Measurements from ENCODE around the gene MAGEB6B. TPM values are rescaled to one million over a fixed set of nuclear protein-coding genes. Genes with fewer than 3 reads are reported as not detected.
"Not testable (repeated sequence)": the region's sequence is repeated elsewhere in the genome, so short reads cannot be mapped to it uniquely, and the experiment has no call there.

The MAGEB6B gene
- not detected for total RNA-seq

- Mint-ChIP-seq H3K4me3 (no peak within 1 kb of the TSS), H3K9me3 (ENCODE audit: insufficient read depth) (peaks cover 4% of the 10 kb centered on the region), H3K36me3 (ENCODE audit: low read depth) (no peaks in the 10 kb centered on the region), H3K4me1 (ENCODE audit: low read depth) (no peaks in the 10 kb centered on the region), H3K27ac (no peak within 1 kb of the TSS), H3K27me3 (ENCODE audit: low read depth) (no peaks in the 10 kb centered on the region)
- ChIA-PET POLR2A (no interaction called here), CTCF (no interaction called here)
- DNase-seq (no peak), ATAC-seq (no peak)
These were observed at the start of gene MAGEB6B for GRCh38 chrX:26160301-26160700. TSS of gene MAGEB6B (plus strand) at chrX:26160601. CDS start at chrX:26160601, 0 bp downstream.

DNA sequence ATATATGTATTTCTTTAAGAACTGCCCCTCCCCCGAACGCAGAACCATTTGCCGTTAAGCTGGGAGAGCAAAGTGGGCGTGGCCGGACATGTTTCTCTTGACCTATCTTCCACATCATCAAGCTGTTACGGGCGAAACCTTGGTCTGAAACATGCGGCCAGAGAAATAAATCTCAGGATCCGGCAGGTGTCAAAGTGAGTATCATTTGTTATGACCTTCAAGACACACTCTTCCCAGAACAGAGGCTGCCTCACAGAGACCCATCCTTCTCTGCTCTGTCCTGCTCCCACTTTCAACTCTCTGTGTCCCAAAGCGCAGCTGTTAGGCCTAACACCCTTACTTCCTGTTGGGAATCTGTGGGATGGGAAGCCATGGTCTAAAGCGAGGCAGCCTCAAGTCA, 22.1 kb upstream of the MAGEB6B start, which contains the start of gene MAGEB18:
MAGEB18 (plus strand) TSS at position 70 of the 400 bp plus-strand sequence. CDS start 643 bp downstream, outside the sequence.
- no peak for ATAC-seq
- POLR2A ChIA-PET = no interaction called here

DNA sequence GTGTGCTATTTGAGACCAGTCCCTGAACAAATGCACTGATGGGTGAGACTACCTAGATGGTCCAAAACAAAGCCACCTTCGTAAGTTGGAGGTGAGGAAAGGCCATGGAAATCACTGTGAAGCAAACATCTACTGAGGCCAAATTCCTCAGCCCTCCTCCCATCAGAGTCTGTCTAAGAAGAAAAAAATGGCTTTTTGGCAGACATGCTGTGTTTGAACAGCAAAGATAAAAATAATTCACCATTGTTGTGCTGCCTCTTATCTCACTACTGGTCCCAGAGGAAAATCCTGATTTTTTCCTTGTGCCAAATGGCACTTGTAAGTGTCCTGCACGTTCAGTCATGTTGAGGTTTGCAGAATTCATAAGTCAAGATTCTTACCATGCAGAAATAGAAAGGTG, 14.4 kb upstream of the MAGEB6B start:
- DNase-seq = no peak
- no peak overlapping the region for H3K27ac Mint-ChIP-seq
- POLR2A ChIA-PET = no interaction called here
- ATAC-seq = no peak
- H3K27me3 Mint-ChIP-seq (ENCODE audit: low read depth) = no peaks in the 10 kb centered on the region
- CTCF ChIA-PET = no interaction called here
- H3K4me1 Mint-ChIP-seq (ENCODE audit: low read depth) = no peaks in the 10 kb centered on the region
- no peak overlapping the region for H3K4me3 Mint-ChIP-seq
- H3K9me3 Mint-ChIP-seq (ENCODE audit: insufficient read depth) = no peaks in the 10 kb centered on the region
- H3K36me3 Mint-ChIP-seq (ENCODE audit: low read depth) = no peaks in the 10 kb centered on the region

More for the DNA sequence above, 22.1 kb upstream of the MAGEB6B start, which contains the start of gene MAGEB18:
- Mint-ChIP-seq H3K9me3 (ENCODE audit: insufficient read depth) (no peaks in the 10 kb centered on the region), H3K27ac (no peak within 1 kb of the TSS), H3K4me1 (ENCODE audit: low read depth) (no peaks in the 10 kb centered on the region), H3K4me3 (no peak within 1 kb of the TSS), H3K27me3 (ENCODE audit: low read depth) (no peaks in the 10 kb centered on the region), H3K36me3 (ENCODE audit: low read depth) (no peaks in the 10 kb centered on the region)
- no peak for DNase-seq
- CTCF ChIA-PET = no interaction called here

DNA sequence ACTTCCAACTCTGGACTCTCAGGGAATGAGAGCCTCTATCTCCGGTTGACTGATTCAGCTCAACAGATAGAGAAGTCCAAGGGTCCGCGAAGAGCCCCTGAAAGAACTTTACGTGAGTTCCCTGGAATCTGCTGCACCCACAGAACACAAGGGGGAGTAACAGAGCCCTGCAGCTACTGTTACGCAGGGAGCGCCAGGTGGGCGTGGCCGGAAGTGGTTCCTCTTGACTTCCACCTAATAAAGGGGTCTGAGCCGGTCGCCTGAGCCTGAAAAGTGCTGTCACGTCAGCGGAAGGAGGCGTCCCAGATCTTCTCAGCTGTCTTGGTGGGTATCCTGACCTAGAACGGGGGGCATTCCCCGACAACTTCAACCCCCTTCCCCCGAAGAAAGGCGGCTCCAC, 31.8 kb downstream of the MAGEB6B start, which contains the start of gene MAGEB6:
MAGEB6 (plus strand) TSS at position 237 of the 400 bp plus-strand sequence. CDS start 1,407 bp downstream, outside the sequence.
- Mint-ChIP-seq H3K36me3 (ENCODE audit: low read depth) (no peaks in the 10 kb centered on the region), H3K4me1 (ENCODE audit: low read depth) (no peaks in the 10 kb centered on the region), H3K4me3 (no peak within 1 kb of the TSS), H3K9me3 (ENCODE audit: insufficient read depth) (no peaks in the 10 kb centered on the region), H3K27ac (no peak within 1 kb of the TSS), H3K27me3 (ENCODE audit: low read depth) (no peaks in the 10 kb centered on the region)
- DNase-seq (no peak), ATAC-seq (no peak)
- POLR2A ChIA-PET = no interaction called here
- CTCF ChIA-PET = no interaction called here

DNA sequence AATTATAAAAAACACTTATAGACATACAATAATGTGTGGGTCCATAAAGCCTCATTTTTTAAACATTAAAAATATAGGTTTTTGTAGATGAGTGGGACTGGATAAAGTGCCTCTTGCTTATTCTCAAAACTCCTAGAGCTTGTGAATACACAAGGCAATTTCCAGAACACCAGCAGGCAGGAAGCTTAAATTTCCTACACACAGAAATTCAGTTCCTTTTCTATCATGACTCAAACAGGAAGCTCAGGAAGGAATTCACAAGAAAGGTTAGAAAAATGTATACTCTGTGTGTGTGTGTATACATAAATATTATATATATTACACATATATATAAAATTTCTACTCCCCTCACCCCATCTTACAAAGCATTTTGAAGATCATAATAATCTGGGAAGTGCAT, 43.2 kb downstream of the MAGEB6B start:
- H3K4me1 Mint-ChIP-seq (ENCODE audit: low read depth) = no peaks in the 10 kb centered on the region
- CTCF ChIA-PET = no interaction called here

GRCh38 chrX:26204717-26205116, 44.3 kb downstream of the MAGEB6B start:
- ATAC-seq = not testable (repeated sequence)

More for the DNA sequence above, 43.2 kb downstream of the MAGEB6B start:
- no peaks in the 10 kb centered on the region for H3K36me3 Mint-ChIP-seq (ENCODE audit: low read depth)
- no peak overlapping the region for H3K27ac Mint-ChIP-seq
- DNase-seq (no peak), ATAC-seq (no peak)
- H3K27me3 Mint-ChIP-seq (ENCODE audit: low read depth) = no peaks in the 10 kb centered on the region
- H3K9me3 Mint-ChIP-seq (ENCODE audit: insufficient read depth) = no peaks in the 10 kb centered on the region
- no peak overlapping the region for H3K4me3 Mint-ChIP-seq
- POLR2A ChIA-PET = no interaction called here

DNA sequence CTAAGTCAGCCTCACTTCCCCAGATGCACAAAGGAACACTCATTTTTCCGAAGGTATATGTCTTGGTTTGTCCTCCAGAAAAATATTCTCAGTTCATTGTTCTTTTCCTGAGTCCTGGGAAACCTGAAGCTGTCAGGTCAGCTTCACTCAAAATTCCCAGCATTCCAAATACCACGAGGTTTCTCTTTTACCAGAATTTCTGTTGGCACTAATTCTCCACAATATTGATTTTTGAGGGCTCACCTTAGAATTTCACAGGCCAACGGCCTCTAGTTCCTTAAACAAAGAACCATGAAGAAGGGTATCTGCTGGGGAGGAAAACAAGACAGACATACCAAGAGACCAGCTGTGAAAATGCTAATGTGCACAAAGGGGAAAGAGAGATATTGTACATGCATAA, 47.6 kb downstream of the MAGEB6B start:
- no peaks in the 10 kb centered on the region for H3K9me3 Mint-ChIP-seq (ENCODE audit: insufficient read depth)
- CTCF ChIA-PET = no interaction called here
- H3K27ac Mint-ChIP-seq = no peak overlapping the region
- no peak overlapping the region for H3K4me3 Mint-ChIP-seq
- H3K27me3 Mint-ChIP-seq (ENCODE audit: low read depth) = no peaks in the 10 kb centered on the region
- POLR2A ChIA-PET = no interaction called here
- ATAC-seq = no peak
- H3K4me1 Mint-ChIP-seq (ENCODE audit: low read depth) = no peaks in the 10 kb centered on the region
- H3K36me3 Mint-ChIP-seq (ENCODE audit: low read depth) = no peaks in the 10 kb centered on the region
- no peak for DNase-seq

More at GRCh38 chrX:26204717-26205116, 44.3 kb downstream of the MAGEB6B start:
- CTCF ChIA-PET; H3K27ac Mint-ChIP-seq; H3K36me3 Mint-ChIP-seq (ENCODE audit: low read depth); H3K9me3 Mint-ChIP-seq (ENCODE audit: insufficient read depth); POLR2A ChIA-PET; H3K27me3 Mint-ChIP-seq (ENCODE audit: low read depth); H3K4me3 Mint-ChIP-seq; DNase-seq; H3K4me1 Mint-ChIP-seq (ENCODE audit: low read depth): not testable (repeated sequence)

Other genes starting within 250 kb of the MAGEB6B start
- gene MAGEB18, start 22.3 kb upstream of the MAGEB6B start, total RNA-seq = not detected
- gene MAGEB6, start 31.8 kb downstream of the MAGEB6B start, total RNA-seq = not detected
- gene MAGEB5, start 55.6 kb downstream of the MAGEB6B start, total RNA-seq = not detected